DND-41 (cell line): Measurements from ENCODE around the gene SBNO1.
A peak's percentile ranks its signal among the peaks of the same experiment; 100 is the strongest.

Experiments
- ATAC-seq: fragments of 200-7000 bp; cut with Tn5 transposase; 3 replicates; pipeline ENCODE4 v1.9.1; 2021; ENCODE audit warnings: low read depth; ENCODE audit not compliant: insufficient read depth
- DNase-seq: peaks from one replicate; pipeline ENCODE4 v3.0.0-alpha.2; 2020
- H2AFZ ChIP-seq: 2 replicates; pipeline ENCODE4 v1.6.0; 2012; ENCODE audit warnings: low read depth, low read length
- H3K27ac ChIP-seq: 2 replicates; pipeline ENCODE4 v1.5.1; 2012; ENCODE audit warnings: low read length, inconsistent platforms
- H3K27me3 ChIP-seq: fragments of 200-600 bp; sonication (generic); 2 replicates; pipeline ENCODE4 v1.6.0; 2012; ENCODE audit warnings: low read length, mild to moderate bottlenecking, inconsistent platforms; ENCODE audit not compliant: insufficient read depth, poor library complexity
- H3K36me3 ChIP-seq: 2 replicates; pipeline ENCODE4 v1.5.1; 2012; ENCODE audit warnings: low read length, inconsistent platforms; ENCODE audit not compliant: insufficient read depth
- H3K4me1 ChIP-seq: 2 replicates; pipeline ENCODE4 v1.5.1; 2012; ENCODE audit warnings: mild to moderate bottlenecking, low read length; ENCODE audit not compliant: insufficient read depth
- H3K4me2 ChIP-seq: 2 replicates; pipeline ENCODE4 v1.6.0; 2012; ENCODE audit warnings: mild to moderate bottlenecking, moderate library complexity, low read length, inconsistent platforms; ENCODE audit not compliant: insufficient read depth
- H3K4me3 ChIP-seq, 2 experiments: fragments of 200-600 bp in 1 of 2; shearing (Covaris generic) in 1 of 2; 2 replicates each; pipeline ENCODE4 v1.5.1; 2012 to 2016; ENCODE audit warnings: inconsistent platforms in 2 of 2, low read length in 2 of 2, mild to moderate bottlenecking in 2 of 2, low read depth in 1 of 2, moderate library complexity in 1 of 2
- H3K79me2 ChIP-seq: 2 replicates; pipeline ENCODE4 v1.6.0; 2012; ENCODE audit warnings: low read length, inconsistent platforms; ENCODE audit not compliant: insufficient read depth
- H3K9ac ChIP-seq: 2 replicates; pipeline ENCODE4 v1.6.0; 2012; ENCODE audit warnings: low read depth, mild to moderate bottlenecking, inconsistent platforms, low read length, moderate library complexity
- H3K9me3 ChIP-seq: 2 replicates; pipeline ENCODE4 v1.5.1; 2012; ENCODE audit warnings: low read length, moderate library complexity, mild to moderate bottlenecking, inconsistent platforms; ENCODE audit not compliant: insufficient read depth, severe bottlenecking
- H4K20me1 ChIP-seq: 2 replicates; pipeline ENCODE4 v1.6.0; 2012; ENCODE audit warnings: low read length; ENCODE audit not compliant: insufficient read depth
- EZH2 ChIP-seq: IDR thresholded peaks from 3 replicates; pipeline ENCODE4 v1.6.1; 2012; ENCODE audit warnings: borderline replicate concordance, low read depth, mild to moderate bottlenecking, moderate library complexity, low read length, inconsistent platforms; ENCODE audit not compliant: severe bottlenecking
- TF ChIP-seq, protein P1 (sequence below): IDR thresholded peaks from 2 replicates; pipeline ENCODE4 v1.5.1; 2012; ENCODE audit warnings: borderline replicate concordance, low read length, moderate library complexity, mild to moderate bottlenecking; ENCODE audit not compliant: poor library complexity, severe bottlenecking; ENCODE audit errors: extremely low read depth

SBNO1 gene

DNA sequence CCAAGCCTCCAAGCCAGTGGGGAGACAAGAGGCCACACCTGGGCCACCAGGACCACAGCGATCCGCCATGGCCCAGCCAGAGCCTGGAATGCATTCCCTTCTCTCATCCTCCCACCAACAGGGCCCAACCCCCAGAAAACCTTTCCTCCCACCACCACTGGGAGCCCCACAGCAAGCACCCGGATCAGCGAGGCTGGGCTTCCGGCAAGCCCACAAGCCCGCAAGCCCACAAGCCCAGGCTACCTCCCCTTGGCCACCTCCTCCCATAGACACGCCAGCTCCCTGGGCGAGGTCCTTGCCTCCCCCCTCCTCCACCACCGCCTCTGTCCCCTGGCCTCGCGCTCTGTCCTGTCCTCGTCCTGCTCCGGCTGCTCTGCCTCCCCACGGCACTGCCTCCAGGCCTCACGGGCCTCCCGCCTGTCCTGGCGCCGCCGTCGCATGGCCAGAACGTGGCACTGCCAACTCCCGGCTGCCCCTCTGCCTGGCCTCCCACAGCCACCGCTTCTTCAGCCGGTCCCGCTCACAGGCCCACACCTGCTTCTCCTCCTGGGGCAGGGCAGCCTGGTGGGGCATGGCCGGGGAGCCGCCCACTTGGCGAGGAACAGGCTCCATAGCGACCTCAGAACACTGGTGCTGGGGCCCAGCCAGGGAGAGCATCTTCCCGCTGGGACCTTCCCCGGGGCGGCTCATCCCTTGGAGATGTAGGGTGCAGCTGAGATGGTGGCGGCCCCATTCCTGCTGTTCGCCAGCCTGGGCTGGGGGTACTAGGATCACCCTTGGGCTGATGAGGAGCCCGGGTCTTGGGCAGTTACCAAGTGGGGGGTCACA lies 98.6 kb downstream of the SBNO1 start:
- no peak overlapping the region for H2AFZ ChIP-seq
- H3K9me3 ChIP-seq: no peaks in the 10 kb centered on the region
- H3K4me3 ChIP-seq: no peak overlapping the region
- H3K27me3 ChIP-seq: no peaks in the 10 kb centered on the region
- TF ChIP-seq, protein P1, sequence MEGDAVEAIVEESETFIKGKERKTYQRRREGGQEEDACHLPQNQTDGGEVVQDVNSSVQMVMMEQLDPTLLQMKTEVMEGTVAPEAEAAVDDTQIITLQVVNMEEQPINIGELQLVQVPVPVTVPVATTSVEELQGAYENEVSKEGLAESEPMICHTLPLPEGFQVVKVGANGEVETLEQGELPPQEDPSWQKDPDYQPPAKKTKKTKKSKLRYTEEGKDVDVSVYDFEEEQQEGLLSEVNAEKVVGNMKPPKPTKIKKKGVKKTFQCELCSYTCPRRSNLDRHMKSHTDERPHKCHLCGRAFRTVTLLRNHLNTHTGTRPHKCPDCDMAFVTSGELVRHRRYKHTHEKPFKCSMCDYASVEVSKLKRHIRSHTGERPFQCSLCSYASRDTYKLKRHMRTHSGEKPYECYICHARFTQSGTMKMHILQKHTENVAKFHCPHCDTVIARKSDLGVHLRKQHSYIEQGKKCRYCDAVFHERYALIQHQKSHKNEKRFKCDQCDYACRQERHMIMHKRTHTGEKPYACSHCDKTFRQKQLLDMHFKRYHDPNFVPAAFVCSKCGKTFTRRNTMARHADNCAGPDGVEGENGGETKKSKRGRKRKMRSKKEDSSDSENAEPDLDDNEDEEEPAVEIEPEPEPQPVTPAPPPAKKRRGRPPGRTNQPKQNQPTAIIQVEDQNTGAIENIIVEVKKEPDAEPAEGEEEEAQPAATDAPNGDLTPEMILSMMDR: no peak
- TF ChIP-seq EZH2: no peak
- H3K4me1 ChIP-seq: peaks cover 20% of the 10 kb centered on the region
- DNase-seq (no peak), ATAC-seq (no peak)
- H3K36me3 ChIP-seq: peaks cover 62% of the 10 kb centered on the region
- H4K20me1 ChIP-seq: peaks cover 18% of the 10 kb centered on the region; the same call in 1 of the 2 replicates
- peaks cover 46% of the 10 kb centered on the region for H3K79me2 ChIP-seq
- no peak overlapping the region for H3K9ac ChIP-seq
- no peak overlapping the region for H3K4me2 ChIP-seq
- H3K27ac ChIP-seq: no peak overlapping the region

DNA sequence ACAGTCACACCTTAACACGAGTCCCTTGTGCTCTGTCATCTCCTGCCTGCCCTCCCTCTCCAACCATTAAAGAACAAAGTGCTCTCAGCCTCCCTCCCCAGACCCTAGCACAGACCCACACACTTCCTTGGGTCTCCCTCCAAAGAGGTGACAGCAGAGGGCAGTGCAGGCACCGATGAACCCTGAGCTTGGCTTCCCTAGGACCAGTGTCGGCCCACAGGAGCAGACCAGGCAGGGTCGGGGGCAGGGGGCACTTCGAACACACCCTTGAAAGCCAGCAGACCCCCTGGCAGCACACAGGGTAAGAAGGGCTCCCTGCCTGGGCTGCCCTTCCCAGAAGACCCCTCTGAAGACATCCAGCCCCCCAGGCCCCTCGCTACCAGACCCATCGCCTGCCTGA lies 100.0 kb downstream of the SBNO1 start:
- H2AFZ ChIP-seq: no peak overlapping the region
- TF ChIP-seq, protein P1: peak; percentile 54
- no peak for TF ChIP-seq EZH2

DNA sequence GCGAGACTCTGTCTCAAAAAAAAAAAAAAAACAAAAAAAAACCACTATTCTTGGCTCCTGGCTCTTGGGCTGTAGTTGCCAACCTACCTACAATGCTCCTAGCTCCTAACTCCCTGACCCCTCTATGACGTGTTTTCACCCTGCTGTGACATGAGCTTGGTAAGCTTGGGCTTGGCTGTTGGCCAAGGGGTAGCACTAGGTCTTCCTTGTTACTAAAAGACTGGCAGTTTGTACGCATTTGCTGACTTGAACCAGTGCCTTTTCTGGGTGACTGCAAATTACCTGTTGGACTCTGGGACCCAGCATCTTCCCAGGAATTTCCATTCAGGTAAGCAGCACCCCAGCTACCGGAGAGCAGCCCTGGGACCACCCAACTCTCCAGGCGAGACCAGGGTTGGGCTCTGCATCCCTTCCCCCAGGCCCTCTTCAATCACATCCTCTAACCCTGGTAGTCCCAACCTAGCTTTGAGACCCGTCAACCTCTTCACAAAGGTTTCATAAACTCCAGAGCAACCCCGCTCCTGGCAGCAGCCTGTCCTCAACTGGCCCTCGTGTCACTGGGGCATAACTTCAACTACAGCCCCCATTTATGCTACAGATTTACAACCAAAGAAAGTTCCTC lies 101.3 kb downstream of the SBNO1 start:
- peaks cover 12% of the 10 kb centered on the region; the same call in 1 of the 2 replicates for H4K20me1 ChIP-seq

More for the DNA sequence above, 100.0 kb downstream of the SBNO1 start:
- Histone ChIP-seq H3K9ac (no peak overlapping the region), H3K4me3 (no peak overlapping the region), H3K27me3 (no peaks in the 10 kb centered on the region), H3K27ac (no peak overlapping the region), H3K79me2 (peaks cover 31% of the 10 kb centered on the region), H3K36me3 (peaks cover 73% of the 10 kb centered on the region), H3K9me3 (no peaks in the 10 kb centered on the region), H4K20me1 (peaks cover 18% of the 10 kb centered on the region; the same call in 1 of the 2 replicates), H3K4me2 (no peak overlapping the region), H3K4me1 (peaks cover 8% of the 10 kb centered on the region)
- DNase-seq (peak; percentile 19), ATAC-seq (peak; percentile 56; the same call in 2 of the 3 replicates)

More for the DNA sequence above, 101.3 kb downstream of the SBNO1 start:
- H2AFZ ChIP-seq: no peak overlapping the region
- TF ChIP-seq EZH2: no peak
- TF ChIP-seq, protein P1: no peak
- peaks cover 80% of the 10 kb centered on the region for H3K36me3 ChIP-seq
- H3K9ac ChIP-seq: no peak overlapping the region
- no peak overlapping the region for H3K27ac ChIP-seq
- H3K27me3 ChIP-seq: no peaks in the 10 kb centered on the region
- no peak overlapping the region for H3K4me2 ChIP-seq
- H3K79me2 ChIP-seq: peaks cover 19% of the 10 kb centered on the region
- H3K4me3 ChIP-seq: no peak overlapping the region
- peaks cover 2% of the 10 kb centered on the region; the same call in 1 of the 2 replicates for H3K4me1 ChIP-seq
- DNase-seq (no peak), ATAC-seq (no peak)
- no peaks in the 10 kb centered on the region for H3K9me3 ChIP-seq
